ENCODE measurements around the gene SCN4A. TPM values are rescaled to one million over a fixed set of nuclear protein-coding genes. Genes with fewer than 3 reads are reported as not detected.
A peak's percentile ranks its signal among the peaks of the same experiment; 100 is the strongest.

SCN4A gene
- total and polyA plus RNA-seq, 2 of the 13 experiments (the other 11 are each of a cell fraction or from before 2014, with no cell fraction given): 0.02 to 0.03 TPM

DNA sequence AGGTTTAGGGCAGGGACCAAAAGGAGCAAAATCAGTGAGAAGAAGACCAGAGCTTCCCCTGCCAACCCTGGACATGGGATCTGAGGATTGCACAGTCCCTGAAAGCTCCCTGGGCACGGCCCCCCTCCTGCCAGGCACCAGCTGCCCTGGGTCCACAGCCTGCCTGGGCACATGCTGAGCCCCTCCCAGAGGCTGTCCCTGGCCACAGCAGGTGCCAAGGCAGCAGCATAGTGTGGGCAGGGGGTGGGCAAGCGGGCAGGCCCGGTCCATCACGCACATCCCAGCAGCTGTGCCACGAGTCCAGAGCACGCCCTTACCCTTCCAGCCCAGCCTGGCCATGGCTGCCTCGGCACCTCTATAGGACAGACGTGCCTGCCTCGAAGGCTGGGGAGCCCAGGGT lies 12.7 kb downstream of the SCN4A start:
- ChIA-PET POLR2A (no interaction called here), CTCF (ENCODE audit: low intra/inter-chr PET ratio, low total read pairs) (no interaction called here)
- no peak overlapping the region for H3K4me2 ChIP-seq (ENCODE audit: low read depth, low read length)

DNA sequence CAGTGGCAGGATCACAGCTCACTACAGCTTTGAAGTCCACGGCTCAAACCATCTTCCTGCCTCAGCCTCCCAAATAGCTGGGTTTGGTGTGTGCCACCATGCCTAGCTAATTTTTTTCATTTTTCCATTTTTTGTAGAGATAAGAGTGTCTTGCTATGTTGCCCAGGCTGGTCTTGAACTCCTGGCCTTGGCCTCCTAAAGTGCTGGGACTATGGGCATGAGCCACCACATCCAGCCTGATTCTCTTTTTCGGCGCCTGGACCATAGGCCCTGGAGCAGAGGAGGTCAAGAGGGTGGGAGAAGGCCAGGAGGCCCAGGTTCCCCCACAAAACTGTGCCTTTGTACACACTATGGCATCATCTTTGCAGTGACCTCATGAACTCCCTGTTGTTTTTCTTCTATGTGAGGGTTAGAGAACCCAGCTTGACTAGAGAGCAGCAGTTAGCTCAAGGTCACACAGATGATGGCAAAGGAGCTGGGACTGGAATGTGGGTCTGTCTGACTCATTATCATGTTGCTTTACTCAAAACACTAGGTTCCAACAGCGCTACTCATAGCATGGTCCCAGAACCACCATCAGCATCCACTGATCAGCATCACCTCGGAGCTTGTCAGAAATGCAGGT lies 16.3 kb downstream of the SCN4A start:
- FAIRE-seq (peak; percentile 81), ATAC-seq (peak; percentile 66), DNase-seq (ENCODE audit: low spot score) (peak; percentile 90)
- Histone ChIP-seq H3K27ac (ENCODE audit: extremely low read length, insufficient read depth, low read length) (no peak overlapping the region), H3K9me3 (ENCODE audit: low read length) (no peaks in the 10 kb centered on the region), H4K20me1 (ENCODE audit: insufficient read depth, low read length) (no peaks in the 10 kb centered on the region), H2AFZ (ENCODE audit: low read length) (no peak overlapping the region), H3K9ac (ENCODE audit: insufficient read depth, low read depth, low read length) (no peak overlapping the region), H3K79me2 (ENCODE audit: insufficient read depth, low read length) (no peaks in the 10 kb centered on the region), H3K4me3 (replicated peaks in 1 of 3; ENCODE audit: insufficient read depth in 1 of 3, low read depth in 2 of 3, low read length in 3 of 3) (no peak overlapping the region), H3K4me2 (ENCODE audit: low read depth, low read length) (no peak overlapping the region), H3K27me3 (ENCODE audit: control insufficient read depth in 1 of 2, insufficient read depth in 2 of 2, low read length in 2 of 2) (peaks cover 12 to 43% of the 10 kb centered on the region in 2 experiments; a peak in 3 of 5 replicates), H3K36me3 (replicated peaks in 1 of 2; ENCODE audit: control insufficient read depth in 1 of 2, insufficient read depth in 2 of 2, low read length in 2 of 2) (no peaks in the 10 kb centered on the region), H3K4me1 (ENCODE audit: insufficient read depth, low read length) (peaks cover 17% of the 10 kb centered on the region)
- no TSS peak for BruUV-seq (replicated peaks)
- CTCF ChIA-PET (ENCODE audit: low intra/inter-chr PET ratio, low total read pairs): no interaction called here
- POLR2A ChIA-PET: interaction anchor here (1.2 to 1.5 kb wide), 2 partner anchors 10 to 128 kb away, joined by 3 to 6 read pairs; no protein-coding TSS in a partner anchor
- intact Hi-C loops (cut with micrococcal nuclease; ENCODE audit: unreplicated experiment): no loop called here
- in situ Hi-C loops (cut with HindIII; ENCODE audit: extremely low pct_ligation_motif_present, low pct_unique_long_range_greater_than_20kb): no loop called here
- 36% methylated on average over 4 of the region's 5 CpGs for WGBS (ENCODE audit: low lambda C conversion rate)
- TF ChIP-seq SP4 (CRISPR knock-in tag; IDR thresholded peaks at IDR 0.05) (no peak), SYNCRIP (IDR thresholded peaks at IDR 0.05; ENCODE audit: insufficient read depth, low read depth, low read length) (no peak), MTA1 (CRISPR knock-in tag; IDR thresholded peaks at IDR 0.05; ENCODE audit: borderline replicate concordance) (no peak), BCL6 (CRISPR knock-in tag; IDR thresholded peaks at IDR 0.05) (peak; percentile 85), ZNF589 (CRISPR knock-in tag; conservative IDR thresholded peaks at IDR 0.05) (no peak), ZZZ3 (CRISPR knock-in tag; IDR thresholded peaks at IDR 0.05; ENCODE audit: borderline replicate concordance) (no peak), ZNF768 (CRISPR knock-in tag; IDR thresholded peaks at IDR 0.05) (no peak), PBX3 (CRISPR knock-in tag; IDR thresholded peaks at IDR 0.05; ENCODE audit: borderline replicate concordance) (no peak), YY1 (IDR thresholded peaks at IDR 0.05; ENCODE audit: insufficient read depth, insufficient replicate concordance, low read depth, low read length) (no peak), YEATS2 (CRISPR knock-in tag; IDR thresholded peaks at IDR 0.05; ENCODE audit: borderline replicate concordance) (no peak; the same call in 1 of the 2 replicates), TOE1 (CRISPR knock-in tag; IDR thresholded peaks at IDR 0.05) (no peak), EZH2 (conservative IDR thresholded peaks at IDR 0.05; ENCODE audit: low read depth, low read length) (no peak)
- TF ChIP-seq, protein P1, sequence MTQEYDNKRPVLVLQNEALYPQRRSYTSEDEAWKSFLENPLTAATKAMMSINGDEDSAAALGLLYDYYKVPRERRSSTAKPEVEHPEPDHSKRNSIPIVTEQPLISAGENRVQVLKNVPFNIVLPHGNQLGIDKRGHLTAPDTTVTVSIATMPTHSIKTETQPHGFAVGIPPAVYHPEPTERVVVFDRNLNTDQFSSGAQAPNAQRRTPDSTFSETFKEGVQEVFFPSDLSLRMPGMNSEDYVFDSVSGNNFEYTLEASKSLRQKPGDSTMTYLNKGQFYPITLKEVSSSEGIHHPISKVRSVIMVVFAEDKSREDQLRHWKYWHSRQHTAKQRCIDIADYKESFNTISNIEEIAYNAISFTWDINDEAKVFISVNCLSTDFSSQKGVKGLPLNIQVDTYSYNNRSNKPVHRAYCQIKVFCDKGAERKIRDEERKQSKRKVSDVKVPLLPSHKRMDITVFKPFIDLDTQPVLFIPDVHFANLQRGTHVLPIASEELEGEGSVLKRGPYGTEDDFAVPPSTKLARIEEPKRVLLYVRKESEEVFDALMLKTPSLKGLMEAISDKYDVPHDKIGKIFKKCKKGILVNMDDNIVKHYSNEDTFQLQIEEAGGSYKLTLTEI (CRISPR knock-in tag; conservative IDR thresholded peaks at IDR 0.05): no peak

More for the DNA sequence above, 12.7 kb downstream of the SCN4A start:
- Histone ChIP-seq H3K9me3 (ENCODE audit: low read length) (no peaks in the 10 kb centered on the region), H3K27ac (ENCODE audit: extremely low read length, insufficient read depth, low read length) (no peak overlapping the region), H3K79me2 (ENCODE audit: insufficient read depth, low read length) (no peaks in the 10 kb centered on the region), H3K4me1 (ENCODE audit: insufficient read depth, low read length) (peaks cover 32% of the 10 kb centered on the region), H3K9ac (ENCODE audit: insufficient read depth, low read depth, low read length) (no peak overlapping the region), H4K20me1 (ENCODE audit: insufficient read depth, low read length) (no peaks in the 10 kb centered on the region; the same call in 1 of the 2 replicates), H2AFZ (ENCODE audit: low read length) (no peak overlapping the region), H3K27me3 (ENCODE audit: control insufficient read depth in 1 of 2, insufficient read depth in 2 of 2, low read length in 2 of 2) (peaks cover 4 to 22% of the 10 kb centered on the region in 2 experiments; a peak in 2 of 5 replicates), H3K36me3 (replicated peaks in 1 of 2; ENCODE audit: control insufficient read depth in 1 of 2, insufficient read depth in 2 of 2, low read length in 2 of 2) (no peaks in the 10 kb centered on the region), H3K4me3 (replicated peaks in 1 of 3; ENCODE audit: insufficient read depth in 1 of 3, low read depth in 2 of 3, low read length in 3 of 3) (no peak overlapping the region)
- WGBS (ENCODE audit: low lambda C conversion rate): 6% methylated on average over 5 of the region's 9 CpGs
- no TSS peak for BruUV-seq (replicated peaks)
- no peak for DNase-seq (ENCODE audit: low spot score)
- intact Hi-C loops (cut with micrococcal nuclease; ENCODE audit: unreplicated experiment) (no loop called here), in situ Hi-C loops (cut with HindIII; ENCODE audit: extremely low pct_ligation_motif_present, low pct_unique_long_range_greater_than_20kb) (no loop called here)
- TF ChIP-seq HNRNPL (IDR thresholded peaks at IDR 0.05; ENCODE audit: low read depth, low read length): 0 out of 2 replicates have a peak, but pooled peaks have one; percentile 30
- TF ChIP-seq SRF (IDR thresholded peaks at IDR 0.05; ENCODE audit: low read depth, low read length): no peak
- no peak for FAIRE-seq
- ATAC-seq: no peak

Data from HepG2 (cell line).